ENCODE data around the gene BCL7A. TPM values are rescaled to one million over a fixed set of nuclear protein-coding genes. Genes with fewer than 3 reads are reported as not detected.

BCL7A gene
- total and polyA plus RNA-seq, 12 donors = 3.4 to 25.7 (median 15.4) TPM

- peaks cover 0 to 15% (median 0%) of the 10 kb centered on the region in 11 donors for H3K9me3 ChIP-seq
- H3K27ac ChIP-seq = no peak overlapping the region
- no peak overlapping the region for H3K4me3 ChIP-seq
- TF ChIP-seq CTCF (IDR thresholded peaks at IDR 0.05) = no peak
- DNase-seq = no peak
- WGBS, 2 donors = 81 to 83% methylated on average over 19 of the region's 19 CpGs
- no peak for ATAC-seq
- H3K27me3 ChIP-seq = no peaks in the 10 kb centered on the region
- intact Hi-C loops (cut with DNase I) = no loop called here
- no peaks in the 10 kb centered on the region for H3K4me1 ChIP-seq
- no peaks in the 10 kb centered on the region for H3K36me3 ChIP-seq
Observed at GRCh38 chr12:122013791-122014590, 7.7 kb upstream of the BCL7A start.

- peaks cover 0 to 15% (median 0%) of the 10 kb centered on the region in 11 donors for H3K9me3 ChIP-seq
- 95 to 97% methylated on average over 5 of the region's 5 CpGs for WGBS, 2 donors
- H3K27ac ChIP-seq = no peak overlapping the region
- H3K27me3 ChIP-seq = no peaks in the 10 kb centered on the region
- no peak for DNase-seq
- H3K4me1 ChIP-seq = no peaks in the 10 kb centered on the region
- no peaks in the 10 kb centered on the region for H3K36me3 ChIP-seq
- H3K4me3 ChIP-seq = no peak overlapping the region
- ATAC-seq = no peak
- TF ChIP-seq CTCF (IDR thresholded peaks at IDR 0.05) = no peak
- intact Hi-C loops (cut with DNase I) = no loop called here
Observed at GRCh38 chr12:122014781-122015180, 6.9 kb upstream of the BCL7A start.

GRCh38 chr12:122018457-122018856 is 3.2 kb upstream of the BCL7A start:
- H3K9me3 ChIP-seq = peaks cover 0 to 15% (median 0%) of the 10 kb centered on the region in 11 donors
- peaks cover 0 to 19% (median 12%) of the 10 kb centered on the region in 9 donors for H3K4me1 ChIP-seq
- H3K36me3 ChIP-seq = no peaks in the 10 kb centered on the region
- DNase-seq (no peak), ATAC-seq (no peak)
- H3K27ac ChIP-seq = no peak overlapping the region
- no peak for TF ChIP-seq CTCF (IDR thresholded peaks at IDR 0.05)
- intact Hi-C loops (cut with DNase I) = no loop called here
- peaks cover 0 to 24% (median 0%) of the 10 kb centered on the region in 7 donors for H3K27me3 ChIP-seq
- no peak overlapping the region for H3K4me3 ChIP-seq

GRCh38 chr12:122018937-122019336 is 2.7 kb upstream of the BCL7A start:
- WGBS, 2 donors = 96 to 99% methylated on average over 4 of the region's 4 CpGs
- intact Hi-C loops (cut with DNase I) = no loop called here
- no peaks in the 10 kb centered on the region for H3K36me3 ChIP-seq
- DNase-seq (no peak), ATAC-seq (no peak)
- H3K27me3 ChIP-seq = peaks cover 0 to 29% (median 0%) of the 10 kb centered on the region in 7 donors
- TF ChIP-seq CTCF (IDR thresholded peaks at IDR 0.05) = no peak
- H3K4me1 ChIP-seq = peaks cover 0 to 24% (median 17%) of the 10 kb centered on the region in 9 donors
- no peak overlapping the region for H3K27ac ChIP-seq
- H3K9me3 ChIP-seq = peaks cover 0 to 15% (median 0%) of the 10 kb centered on the region in 11 donors
- H3K4me3 ChIP-seq = no peak overlapping the region

Data from heart right ventricle (tissue), 16 donors.